GM23338 (cell line): Measurements from ENCODE around the gene DIO3. TPM values are rescaled to one million over a fixed set of nuclear protein-coding genes. Genes with fewer than 3 reads are reported as not detected.

ENCODE experiments used
- ATAC-seq: fragments of 200-7000 bp; cut with Tn5 transposase; 3 replicates; pipeline ENCODE4 v1.9.1; 2020
- DNase-seq: peaks from one replicate; pipeline ENCODE4 v3.0.0-alpha.2; 2015; ENCODE audit warnings: low spot score
- H2AFZ ChIP-seq: fragments of 200-600 bp; sonication (generic); 2 replicates; pipeline ENCODE4 v1.8.0; 2016; ENCODE audit warnings: antibody characterized with exemption, mild to moderate bottlenecking, moderate library complexity
- H3F3A ChIP-seq: fragments of 200-600 bp; sonication (generic); replicated peaks from 2 replicates; pipeline ENCODE4 v1.8.0; 2017; ENCODE audit warnings: antibody characterized with exemption, mixed run types, low read depth
- H3K27ac ChIP-seq: fragments of 200-600 bp; sonication (generic); 2 replicates; pipeline ENCODE4 v1.6.1; 2016; ENCODE audit warnings: low read depth
- H3K27me3 ChIP-seq: fragments of 200-600 bp; sonication (generic); 2 replicates; pipeline ENCODE4 v1.8.0; 2016; ENCODE audit warnings: mild to moderate bottlenecking, mixed run types, moderate library complexity; ENCODE audit not compliant: insufficient read depth
- H3K36me3 ChIP-seq: fragments of 200-600 bp; sonication (generic); 2 replicates; pipeline ENCODE4 v1.8.0; 2016; ENCODE audit warnings: mild to moderate bottlenecking; ENCODE audit not compliant: insufficient read depth
- H3K4me1 ChIP-seq: fragments of 200-600 bp; sonication (generic); 2 replicates; pipeline ENCODE4 v1.8.0; 2016; ENCODE audit warnings: mild to moderate bottlenecking, moderate library complexity; ENCODE audit not compliant: insufficient read depth
- H3K4me2 ChIP-seq: fragments of 200-600 bp; sonication (generic); 2 replicates; pipeline ENCODE4 v1.7.1; 2017; ENCODE audit warnings: mixed run types
- H3K4me3 ChIP-seq: fragments of 200-600 bp; sonication (generic); 2 replicates; pipeline ENCODE4 v1.6.1; 2016; ENCODE audit warnings: mixed run types
- H3K79me2 ChIP-seq: fragments of 200-600 bp; sonication (generic); replicated peaks from 2 replicates; pipeline ENCODE4 v1.8.0; 2017; ENCODE audit warnings: mild to moderate bottlenecking; ENCODE audit not compliant: insufficient read depth
- H3K9me2 ChIP-seq: fragments of 200-600 bp; sonication (generic); 2 replicates; pipeline ENCODE4 v1.8.0; 2017; ENCODE audit not compliant: insufficient read depth
- H4K20me1 ChIP-seq: fragments of 200-600 bp; sonication (generic); replicated peaks from 2 replicates; pipeline ENCODE4 v1.8.0; 2017; ENCODE audit warnings: mild to moderate bottlenecking; ENCODE audit not compliant: insufficient read depth
- H3K27ac Mint-ChIP-seq: 2 replicates; pipeline ENCODE4 v1.8.0; 2020; ENCODE audit warnings: inconsistent platforms, mild to moderate bottlenecking, moderate library complexity, mixed read lengths
- H3K27me3 Mint-ChIP-seq: 3 replicates; pipeline ENCODE4 v1.8.0; 2022; ENCODE audit warnings: low read depth, mild to moderate bottlenecking, moderate library complexity, mixed read lengths, inconsistent platforms; ENCODE audit not compliant: insufficient read depth, poor library complexity
- H3K36me3 Mint-ChIP-seq: 3 replicates; pipeline ENCODE4 v1.8.0; 2021; ENCODE audit warnings: low read depth, mild to moderate bottlenecking, inconsistent platforms, moderate library complexity, mixed read lengths
- H3K4me1 Mint-ChIP-seq: 3 replicates; pipeline ENCODE4 v1.8.0; 2020; ENCODE audit warnings: mild to moderate bottlenecking, inconsistent platforms, mixed read lengths
- H3K4me3 Mint-ChIP-seq: 3 replicates; pipeline ENCODE4 v1.8.0; 2021; ENCODE audit warnings: moderate library complexity, mild to moderate bottlenecking, inconsistent platforms, mixed read lengths
- H3K9me3 Mint-ChIP-seq: 3 replicates; pipeline ENCODE4 v1.8.0; 2020; ENCODE audit warnings: moderate library complexity, mild to moderate bottlenecking, inconsistent platforms, mixed read lengths
- CREB1 ChIP-seq: fragments of 250-450 bp; sonication (Bioruptor Pico); IDR thresholded peaks from 2 replicates; pipeline ENCODE4 v1.5.0; 2020; ENCODE audit warnings: low read depth, mild to moderate bottlenecking, moderate library complexity
- CTCF ChIP-seq, 2 experiments: fragments of 200-600 bp in 1 of 2; sonication (generic) in 1 of 2; conservative IDR thresholded peaks; 2 replicates each; pipeline versions ENCODE4 v1.5.1 to v1.6.1; 2016 to 2017; ENCODE audit warnings: antibody characterized with exemption in 2 of 2, low read depth in 2 of 2, mild to moderate bottlenecking in 2 of 2, moderate library complexity in 1 of 2
- EZH2 ChIP-seq: fragments of 200-600 bp; sonication (generic); IDR thresholded peaks from one replicate; pipeline ENCODE4 v1.8.0; 2017; ENCODE audit warnings: antibody characterized with exemption, mild to moderate bottlenecking, low read depth; ENCODE audit not compliant: unreplicated experiment
- EZH2phosphoT487 ChIP-seq: fragments of 200-600 bp; sonication (generic); IDR thresholded peaks from one replicate; pipeline ENCODE4 v1.8.1; 2018; ENCODE audit warnings: antibody characterized with exemption; ENCODE audit not compliant: unreplicated experiment
- JUNB ChIP-seq: IDR thresholded peaks from one replicate; pipeline ENCODE4 v1.6.1; 2016; ENCODE audit warnings: antibody characterized with exemption; ENCODE audit not compliant: unreplicated experiment
- POLR2AphosphoS5 ChIP-seq: IDR thresholded peaks from 2 replicates; pipeline ENCODE4 v1.6.1; 2016; ENCODE audit warnings: antibody characterized with exemption, low read depth
- REST ChIP-seq: IDR thresholded peaks from one replicate; pipeline ENCODE4 v1.6.1; 2018; ENCODE audit warnings: antibody characterized with exemption; ENCODE audit not compliant: unreplicated experiment
- ZNF114 ChIP-seq: fragments of 250-450 bp; sonication (Bioruptor Pico); IDR thresholded peaks from 2 replicates; pipeline ENCODE4 v1.5.0; 2020; ENCODE audit warnings: mild to moderate bottlenecking, moderate library complexity
- polyA plus RNA-seq: library from polyadenylated mRNA; unstranded; fragments of >200 nt; fragmentation: Nextera tagmentation; extraction: Ambion mirVana; gene quantifications from 2 replicates; pipeline ENCODE4 v1.2.1, GENCODE V29; 2016
- total RNA-seq: library from RNA; depleted of rRNA; stranded (reverse); fragments of >200 nt; shearing (Covaris generic); gene quantifications from 2 replicates; pipeline ENCODE4 v1.2.3, GENCODE V29; 2014
- TF ChIP-seq, protein P1 (sequence below): IDR thresholded peaks from 2 replicates; pipeline ENCODE4 v1.6.1; 2016; ENCODE audit warnings: antibody characterized with exemption

DIO3 gene
- total and polyA plus RNA-seq, 2 experiments from 2014 or later = 0.10 to 0.28 TPM

DNA sequence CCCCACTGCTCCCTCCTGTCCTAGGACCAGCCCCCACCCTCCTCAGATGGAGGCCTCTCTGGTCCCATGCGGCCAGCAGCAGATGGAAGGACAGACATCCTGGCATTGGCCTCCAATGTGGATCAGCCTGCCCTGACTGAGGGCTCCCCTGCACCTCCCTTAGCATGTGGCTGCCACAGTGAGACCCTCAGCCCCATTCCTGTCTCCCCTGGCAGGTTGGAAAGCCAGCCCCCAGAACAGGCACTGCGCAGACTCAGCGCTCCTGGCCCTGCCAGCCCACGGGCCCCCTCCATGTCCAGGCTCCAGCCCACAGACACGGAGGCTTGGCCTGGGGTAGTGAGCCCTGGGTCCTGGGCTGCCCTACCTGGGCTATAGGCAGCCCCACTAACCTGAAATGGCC, 47.2 kb upstream of the DIO3 start:
- Histone ChIP-seq H3K4me1 (no peaks in the 10 kb centered on the region), H2AFZ (no peak overlapping the region), H3K27ac (no peak overlapping the region), H3K27me3 (no peaks in the 10 kb centered on the region), H3F3A (no peaks in the 10 kb centered on the region), H3K36me3 (no peaks in the 10 kb centered on the region), H3K9me2 (no peaks in the 10 kb centered on the region), H3K79me2 (no peaks in the 10 kb centered on the region), H3K4me2 (no peak overlapping the region), H3K4me3 (no peak overlapping the region), H4K20me1 (no peaks in the 10 kb centered on the region)
- Mint-ChIP-seq H3K9me3 (peaks cover 14% of the 10 kb centered on the region), H3K27ac (no peak overlapping the region), H3K27me3 (peaks cover 5% of the 10 kb centered on the region), H3K4me1 (no peaks in the 10 kb centered on the region; the same call in 2 of the 3 replicates), H3K4me3 (no peak overlapping the region), H3K36me3 (peaks cover 6% of the 10 kb centered on the region; the same call in 2 of the 3 replicates)
- no peak for TF ChIP-seq POLR2AphosphoS5
- no peak for DNase-seq
- ATAC-seq = no peak

GRCh38 chr14:101516401-101516800, 44.9 kb upstream of the DIO3 start:
- Histone ChIP-seq H3K36me3 (no peaks in the 10 kb centered on the region), H3K4me2 (no peak overlapping the region), H3K4me1 (no peaks in the 10 kb centered on the region), H3K9me2 (no peaks in the 10 kb centered on the region), H3K27ac (no peak overlapping the region), H2AFZ (no peak overlapping the region), H4K20me1 (no peaks in the 10 kb centered on the region), H3K4me3 (no peak overlapping the region), H3K79me2 (no peaks in the 10 kb centered on the region), H3F3A (no peaks in the 10 kb centered on the region), H3K27me3 (no peaks in the 10 kb centered on the region)
- peaks cover 6% of the 10 kb centered on the region; the same call in 2 of the 3 replicates for H3K36me3 Mint-ChIP-seq
- H3K27ac Mint-ChIP-seq = no peak overlapping the region
- peaks cover 14% of the 10 kb centered on the region for H3K9me3 Mint-ChIP-seq
- no peak overlapping the region for H3K4me3 Mint-ChIP-seq
- ATAC-seq (no peak), DNase-seq (no peak)
- no peaks in the 10 kb centered on the region for H3K27me3 Mint-ChIP-seq
- H3K4me1 Mint-ChIP-seq = peaks cover 3% of the 10 kb centered on the region; the same call in 1 of the 3 replicates
- TF ChIP-seq EZH2phosphoT487 (no peak), REST (no peak), CTCF (conservative IDR thresholded peaks at IDR 0.05; ENCODE audit: low read depth in 2 of 2) (no peak), ZNF114 (CRISPR knock-in tag) (no peak), EZH2 (no peak), CREB1 (no peak), JUNB (no peak), POLR2AphosphoS5 (no peak)
- TF ChIP-seq, protein P1, sequence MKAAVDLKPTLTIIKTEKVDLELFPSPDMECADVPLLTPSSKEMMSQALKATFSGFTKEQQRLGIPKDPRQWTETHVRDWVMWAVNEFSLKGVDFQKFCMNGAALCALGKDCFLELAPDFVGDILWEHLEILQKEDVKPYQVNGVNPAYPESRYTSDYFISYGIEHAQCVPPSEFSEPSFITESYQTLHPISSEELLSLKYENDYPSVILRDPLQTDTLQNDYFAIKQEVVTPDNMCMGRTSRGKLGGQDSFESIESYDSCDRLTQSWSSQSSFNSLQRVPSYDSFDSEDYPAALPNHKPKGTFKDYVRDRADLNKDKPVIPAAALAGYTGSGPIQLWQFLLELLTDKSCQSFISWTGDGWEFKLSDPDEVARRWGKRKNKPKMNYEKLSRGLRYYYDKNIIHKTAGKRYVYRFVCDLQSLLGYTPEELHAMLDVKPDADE = no peak
